ENCODE results near the gene GARIN5A.

DNA sequence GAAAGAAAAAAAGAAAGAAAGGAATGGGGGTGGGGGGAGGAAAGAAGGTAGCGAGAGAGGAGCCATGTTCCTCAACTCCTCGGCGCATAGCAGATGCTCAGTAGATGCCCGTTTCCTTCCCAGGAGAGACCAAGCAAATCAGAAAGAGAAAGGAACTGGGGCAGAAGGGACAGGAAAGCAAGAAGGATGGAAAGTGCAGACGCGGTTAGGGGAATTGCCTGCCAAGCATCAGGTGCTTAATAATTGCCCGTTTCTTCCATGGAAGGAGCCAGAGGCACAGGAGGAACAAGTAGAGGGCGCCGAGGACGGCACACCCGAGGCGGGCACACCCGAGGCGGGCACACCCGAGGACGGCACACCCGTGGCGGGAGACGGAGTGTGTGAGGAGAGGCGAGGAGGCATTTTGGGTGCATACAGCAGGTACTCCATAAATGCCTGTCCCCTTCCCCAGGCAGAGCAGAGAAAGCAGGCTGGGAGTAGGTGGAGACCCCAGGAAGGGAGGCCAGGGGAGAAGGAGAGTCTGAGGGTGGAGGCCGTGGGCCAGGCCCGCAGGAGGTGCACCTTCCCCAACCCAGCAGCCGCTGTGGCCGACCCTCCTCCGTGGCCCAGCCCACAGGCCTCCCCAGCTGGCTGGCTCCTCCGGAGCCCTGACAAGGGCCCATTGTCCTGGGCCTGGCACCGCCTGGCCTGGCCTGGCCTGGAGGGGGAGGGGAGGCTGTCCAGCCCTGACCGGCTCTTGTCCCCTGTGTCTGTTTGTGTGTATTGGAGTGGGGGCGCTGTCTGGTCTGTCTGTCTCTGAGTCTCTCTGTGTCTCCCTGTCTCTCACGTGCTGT lies 19.8 kb upstream of the GARIN5A start:
- TF ChIP-seq, protein P1, sequence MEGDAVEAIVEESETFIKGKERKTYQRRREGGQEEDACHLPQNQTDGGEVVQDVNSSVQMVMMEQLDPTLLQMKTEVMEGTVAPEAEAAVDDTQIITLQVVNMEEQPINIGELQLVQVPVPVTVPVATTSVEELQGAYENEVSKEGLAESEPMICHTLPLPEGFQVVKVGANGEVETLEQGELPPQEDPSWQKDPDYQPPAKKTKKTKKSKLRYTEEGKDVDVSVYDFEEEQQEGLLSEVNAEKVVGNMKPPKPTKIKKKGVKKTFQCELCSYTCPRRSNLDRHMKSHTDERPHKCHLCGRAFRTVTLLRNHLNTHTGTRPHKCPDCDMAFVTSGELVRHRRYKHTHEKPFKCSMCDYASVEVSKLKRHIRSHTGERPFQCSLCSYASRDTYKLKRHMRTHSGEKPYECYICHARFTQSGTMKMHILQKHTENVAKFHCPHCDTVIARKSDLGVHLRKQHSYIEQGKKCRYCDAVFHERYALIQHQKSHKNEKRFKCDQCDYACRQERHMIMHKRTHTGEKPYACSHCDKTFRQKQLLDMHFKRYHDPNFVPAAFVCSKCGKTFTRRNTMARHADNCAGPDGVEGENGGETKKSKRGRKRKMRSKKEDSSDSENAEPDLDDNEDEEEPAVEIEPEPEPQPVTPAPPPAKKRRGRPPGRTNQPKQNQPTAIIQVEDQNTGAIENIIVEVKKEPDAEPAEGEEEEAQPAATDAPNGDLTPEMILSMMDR (IDR thresholded peaks at IDR 0.05), result peak in 3 of 12 donors; percentile 10 to 17 (median 13)
- TF ChIP-seq POLR2A (IDR thresholded peaks at IDR 0.05), result peak in 1 of 2 donors; percentile 78

Measured in heart left ventricle (tissue), 13 donors.